Breast epithelium (tissue), 4 donors: ENCODE measurements around the gene STT3B. TPM values are rescaled to one million over a fixed set of nuclear protein-coding genes. Genes with fewer than 3 reads are reported as not detected.

Experiments
- DNase-seq, 2 donors: peaks; one replicate each; pipeline ENCODE4 v3.0.0-alpha.2; 2019; ENCODE audit warnings: low spot score in 2 of 2
- H3K27ac ChIP-seq, 2 donors: fragments of 200-600 bp; sonication (generic) in 1 of 2; one replicate each; pipeline ENCODE4 v1.5.1; 2016 to 2019; ENCODE audit warnings: mild to moderate bottlenecking in 1 of 2
- H3K27me3 ChIP-seq, 2 donors: fragments of 200-600 bp; sonication (generic) in 1 of 2; one replicate each; pipeline versions ENCODE4 v1.5.1 to v1.6.0; 2017 to 2019; ENCODE audit warnings: control low read depth in 1 of 2, mild to moderate bottlenecking in 1 of 2
- H3K36me3 ChIP-seq: fragments of 200-600 bp; one replicate; pipeline ENCODE4 v1.5.1; 2019
- H3K4me1 ChIP-seq, 2 donors: fragments of 200-600 bp; sonication (generic); one replicate each; pipeline ENCODE4 v1.5.1; 2016 to 2019; ENCODE audit warnings: control low read depth in 1 of 2
- H3K4me3 ChIP-seq, 3 donors: fragments of 200-600 bp; sonication (generic); 1 replicate in 2 of 3; 2 replicates in 1 of 3; pipeline ENCODE4 v1.5.1; 2016 to 2019; ENCODE audit warnings: mild to moderate bottlenecking in 3 of 3, moderate library complexity in 2 of 3
- H3K9me3 ChIP-seq, 2 donors: fragments of 200-600 bp; sonication (generic) in 1 of 2; one replicate each; pipeline ENCODE4 v1.5.1; 2016 to 2019; ENCODE audit warnings: control low read depth in 1 of 2
- CTCF ChIP-seq, 3 donors: fragments of 450-650 bp; IDR thresholded peaks; one replicate each; pipeline ENCODE4 v1.5.1; 2016 to 2017; ENCODE audit warnings: antibody characterized with exemption in 3 of 3, mild to moderate bottlenecking in 3 of 3, moderate library complexity in 3 of 3
- POLR2A ChIP-seq: fragments of 450-650 bp; IDR thresholded peaks from one replicate; pipeline ENCODE4 v1.6.1; 2016; ENCODE audit warnings: antibody characterized with exemption, mild to moderate bottlenecking, moderate library complexity
- POLR2AphosphoS5 ChIP-seq, 3 donors: sonication (generic); formaldehyde crosslinking; IDR thresholded peaks; one replicate each; pipeline ENCODE4 v1.6.1; 2017; ENCODE audit warnings: antibody characterized with exemption in 3 of 3
- intact Hi-C: fragments of 100-400 bp; cut with DNase I; formaldehyde crosslinking; loops from one replicate; pipeline ENCODE4 v1.15.1; 2023; ENCODE audit warnings: low total_unique reads
- total RNA-seq, 3 donors: library from RNA; depleted of rRNA; stranded (reverse); fragments of >200 nt; gene quantifications; one replicate each; pipeline ENCODE4 v1.1.0, GENCODE V29; 2016

The STT3B gene
- total RNA-seq, 3 donors from 2014 or later: 93.5 to 132 (median 109) TPM

GRCh38 chr3:31670136-31670535, 137.4 kb downstream of the STT3B start:
- no peak for DNase-seq
- intact Hi-C loops: no loop called here
- Histone ChIP-seq H3K4me1 (no peaks in the 10 kb centered on the region), H3K36me3 (no peaks in the 10 kb centered on the region), H3K27ac (no peak overlapping the region), H3K27me3 (no peaks in the 10 kb centered on the region), H3K9me3 (no peaks in the 10 kb centered on the region), H3K4me3 (no peak overlapping the region)
- no peak for TF ChIP-seq POLR2A
- TF ChIP-seq POLR2AphosphoS5 (IDR thresholded peaks at IDR 0.05): no peak
- TF ChIP-seq CTCF (IDR thresholded peaks at IDR 0.05): no peak

DNA sequence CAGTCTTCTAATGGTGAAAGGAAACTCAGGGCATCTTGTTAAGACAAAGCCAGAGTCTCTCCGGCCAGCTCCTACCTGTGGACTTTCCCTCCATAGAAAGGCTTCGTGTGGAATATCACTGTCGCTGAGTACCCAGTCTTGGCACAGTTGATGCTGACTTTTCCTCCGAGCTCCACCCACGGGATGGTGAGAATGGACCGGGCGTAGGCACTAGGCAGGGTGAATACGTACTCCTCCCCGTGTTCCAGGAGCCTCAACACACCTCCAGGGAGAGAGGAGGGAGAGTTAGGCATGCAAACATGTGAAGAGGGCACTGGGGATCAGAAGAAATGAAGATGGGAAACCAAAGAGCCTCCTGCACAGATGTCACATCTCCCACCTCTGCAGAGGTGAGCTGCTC, 138.0 kb downstream of the STT3B start:
- intact Hi-C loops: no loop called here
- TF ChIP-seq POLR2A (no peak), CTCF (IDR thresholded peaks at IDR 0.05) (no peak), POLR2AphosphoS5 (IDR thresholded peaks at IDR 0.05) (no peak)
- no peaks in the 10 kb centered on the region for H3K36me3 ChIP-seq
- H3K27ac ChIP-seq: no peak overlapping the region
- no peaks in the 10 kb centered on the region for H3K9me3 ChIP-seq
- H3K27me3 ChIP-seq: no peaks in the 10 kb centered on the region
- no peak for DNase-seq
- no peaks in the 10 kb centered on the region for H3K4me1 ChIP-seq
- H3K4me3 ChIP-seq: no peak overlapping the region

DNA sequence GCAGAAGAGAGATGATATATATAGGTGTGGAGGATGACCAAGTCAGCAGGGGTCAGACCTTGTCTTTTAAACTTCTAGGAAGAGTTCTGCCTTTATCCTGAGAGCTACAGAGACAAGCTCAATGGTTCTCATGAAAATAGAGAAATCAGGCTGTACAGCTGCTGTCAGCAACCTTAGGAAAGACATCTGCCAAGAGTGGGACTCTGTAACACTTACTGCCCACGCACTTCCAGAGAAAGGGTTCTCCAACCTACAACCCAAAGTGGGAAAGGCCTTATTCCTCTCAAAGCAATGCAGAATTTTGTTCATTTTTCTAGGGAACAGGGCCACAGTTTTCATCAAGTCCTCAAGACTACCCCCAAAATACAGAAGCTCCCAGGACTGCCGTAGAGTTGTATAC, 138.7 kb downstream of the STT3B start:
- intact Hi-C loops: no loop called here
- no peak overlapping the region for H3K4me3 ChIP-seq

GRCh38 chr3:31671976-31672375, 139.3 kb downstream of the STT3B start:
- H3K27ac ChIP-seq: peak overlapping the region; percentile 40 to 71
- no peak for DNase-seq

More for the DNA sequence above, 138.7 kb downstream of the STT3B start:
- Histone ChIP-seq H3K36me3 (no peaks in the 10 kb centered on the region), H3K4me1 (no peaks in the 10 kb centered on the region), H3K9me3 (no peaks in the 10 kb centered on the region), H3K27me3 (no peaks in the 10 kb centered on the region), H3K27ac (peak overlapping the region; percentile 40 to 71)
- TF ChIP-seq CTCF (IDR thresholded peaks at IDR 0.05) (no peak), POLR2A (no peak), POLR2AphosphoS5 (IDR thresholded peaks at IDR 0.05) (no peak)
- DNase-seq: no peak

DNA sequence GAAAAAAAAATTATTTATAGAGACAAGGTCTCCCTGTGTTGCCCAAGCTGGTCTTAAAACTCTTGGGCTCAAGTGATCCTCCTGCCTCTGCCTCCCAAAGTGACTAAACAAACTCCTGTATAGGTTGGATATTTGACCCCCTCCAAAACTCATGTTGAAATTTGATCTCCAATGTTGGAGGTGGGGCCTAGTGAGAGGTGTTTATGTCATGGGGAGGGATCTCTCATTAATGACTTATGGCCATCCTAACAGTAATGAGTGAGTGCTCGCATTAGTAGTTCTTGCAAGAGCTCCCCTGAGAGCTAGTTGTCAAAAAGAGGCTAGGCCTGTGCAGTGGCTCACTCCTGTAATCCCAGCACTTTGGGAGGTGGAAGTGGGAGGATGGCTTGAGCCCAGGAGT, 141.2 kb downstream of the STT3B start:
- H3K9me3 ChIP-seq: no peaks in the 10 kb centered on the region
- H3K4me3 ChIP-seq: no peak overlapping the region
- intact Hi-C loops: no loop called here
- H3K36me3 ChIP-seq: no peaks in the 10 kb centered on the region
- H3K4me1 ChIP-seq: no peaks in the 10 kb centered on the region
- no peak overlapping the region for H3K27ac ChIP-seq
- H3K27me3 ChIP-seq: no peaks in the 10 kb centered on the region
- TF ChIP-seq POLR2AphosphoS5 (IDR thresholded peaks at IDR 0.05): no peak
- no peak for TF ChIP-seq POLR2A
- TF ChIP-seq CTCF (IDR thresholded peaks at IDR 0.05): no peak
- DNase-seq: no peak

More at GRCh38 chr3:31671976-31672375, 139.3 kb downstream of the STT3B start:
- no peaks in the 10 kb centered on the region for H3K4me1 ChIP-seq
- H3K36me3 ChIP-seq: no peaks in the 10 kb centered on the region
- H3K27me3 ChIP-seq: no peaks in the 10 kb centered on the region
- no peak overlapping the region for H3K4me3 ChIP-seq
- intact Hi-C loops: no loop called here
- TF ChIP-seq POLR2AphosphoS5 (IDR thresholded peaks at IDR 0.05) (no peak), POLR2A (no peak), CTCF (IDR thresholded peaks at IDR 0.05) (no peak)
- no peaks in the 10 kb centered on the region for H3K9me3 ChIP-seq
